H9 (cell line): Measurements from ENCODE around the gene CHST13. TPM values are rescaled to one million over a fixed set of nuclear protein-coding genes. Genes with fewer than 3 reads are reported as not detected.

Experiments
- DNase-seq: peaks from one replicate; pipeline ENCODE4 v3.0.0-alpha.2; 2017
- H2AFZ ChIP-seq: one replicate; pipeline ENCODE4 v1.6.1; 2013; ENCODE audit warnings: mild to moderate bottlenecking, low read length, control low read depth, moderate library complexity
- H2AK5ac ChIP-seq: 2 replicates; pipeline ENCODE4 v1.6.1; 2013; ENCODE audit warnings: low read length, control low read depth, mixed read lengths; ENCODE audit not compliant: insufficient read length
- H2BK120ac ChIP-seq: one replicate; pipeline ENCODE4 v1.6.1; 2013; ENCODE audit warnings: low read depth, mild to moderate bottlenecking, low read length, control low read depth, inconsistent platforms; ENCODE audit not compliant: poor library complexity, severe bottlenecking
- H2BK12ac ChIP-seq: 2 replicates; pipeline ENCODE4 v1.6.1; 2013; ENCODE audit warnings: low read length, control low read depth, mixed read lengths, low read depth; ENCODE audit not compliant: insufficient read length
- H2BK15ac ChIP-seq: 2 replicates; pipeline ENCODE4 v1.6.1; 2013; ENCODE audit warnings: low read depth, low read length, control low read depth
- H2BK20ac ChIP-seq: one replicate; pipeline ENCODE4 v1.6.1; 2013; ENCODE audit warnings: low read depth, mild to moderate bottlenecking, low read length, control low read depth, inconsistent platforms; ENCODE audit not compliant: poor library complexity, severe bottlenecking
- H2BK5ac ChIP-seq: 2 replicates; pipeline ENCODE4 v1.6.1; 2013; ENCODE audit warnings: low read length, control low read depth, mixed read lengths; ENCODE audit not compliant: insufficient read length
- H3K14ac ChIP-seq: 2 replicates; pipeline ENCODE4 v1.6.1; 2013; ENCODE audit warnings: low read length, control low read depth; ENCODE audit not compliant: insufficient read depth
- H3K18ac ChIP-seq: 2 replicates; pipeline ENCODE4 v1.6.1; 2013; ENCODE audit warnings: low read depth, mild to moderate bottlenecking, mixed read lengths, low read length, control low read depth; ENCODE audit not compliant: insufficient read length
- H3K23ac ChIP-seq: 2 replicates; pipeline ENCODE4 v1.6.1; 2013; ENCODE audit warnings: low read length, control low read depth, mixed read lengths, low read depth; ENCODE audit not compliant: insufficient read length
- H3K23me2 ChIP-seq: 2 replicates; pipeline ENCODE4 v1.6.1; 2013; ENCODE audit warnings: low read depth, mild to moderate bottlenecking, mixed read lengths, low read length, control low read depth; ENCODE audit not compliant: insufficient read length, poor library complexity, severe bottlenecking
- H3K27ac ChIP-seq: 2 replicates; pipeline ENCODE4 v1.5.1; 2013; ENCODE audit warnings: low read length, control low read depth, mixed read lengths, low read depth; ENCODE audit not compliant: insufficient read length
- H3K27me3 ChIP-seq: 2 replicates; pipeline ENCODE4 v1.6.1; 2013; ENCODE audit warnings: low read length, control low read depth, inconsistent platforms; ENCODE audit not compliant: insufficient read depth
- H3K4ac ChIP-seq: 2 replicates; pipeline ENCODE4 v1.6.1; 2013; ENCODE audit warnings: low read depth, mild to moderate bottlenecking, control low read depth, inconsistent platforms, low read length, moderate library complexity
- H3K4me1 ChIP-seq: 2 replicates; pipeline ENCODE4 v1.6.1; 2013; ENCODE audit warnings: low read length, control low read depth, inconsistent platforms; ENCODE audit not compliant: insufficient read depth
- H3K4me2 ChIP-seq: 2 replicates; pipeline ENCODE4 v1.6.1; 2013; ENCODE audit warnings: low read length, control low read depth, mixed read lengths; ENCODE audit not compliant: insufficient read length, insufficient read depth
- H3K56ac ChIP-seq: 2 replicates; pipeline ENCODE4 v1.6.1; 2013; ENCODE audit warnings: low read depth, mild to moderate bottlenecking, mixed read lengths, low read length, control low read depth; ENCODE audit not compliant: insufficient read length
- H3K79me1 ChIP-seq: 2 replicates; pipeline ENCODE4 v1.6.1; 2013; ENCODE audit warnings: low read depth, mild to moderate bottlenecking, moderate library complexity, low read length, control low read depth, inconsistent platforms; ENCODE audit not compliant: insufficient read depth, poor library complexity, severe bottlenecking
- H3K79me2 ChIP-seq: 2 replicates; pipeline ENCODE4 v1.6.1; 2013; ENCODE audit warnings: low read length, control low read depth, inconsistent platforms; ENCODE audit not compliant: insufficient read depth
- H3K9ac ChIP-seq: 2 replicates; pipeline ENCODE4 v1.6.1; 2013; ENCODE audit warnings: low read length, control low read depth, mixed read lengths; ENCODE audit not compliant: insufficient read length; ENCODE audit errors: extremely low read depth
- H3K9me3 ChIP-seq: one replicate; pipeline ENCODE4 v1.6.1; 2013; ENCODE audit warnings: low read depth, low read length, inconsistent platforms; ENCODE audit not compliant: control insufficient read depth
- H3T11ph ChIP-seq: one replicate; pipeline ENCODE4 v1.6.1; 2013; ENCODE audit warnings: mild to moderate bottlenecking, low read length, control low read depth, inconsistent platforms
- H4K20me1 ChIP-seq: one replicate; pipeline ENCODE4 v1.6.1; 2013; ENCODE audit not compliant: control insufficient read depth, insufficient read length, insufficient read depth
- H4K5ac ChIP-seq: 2 replicates; pipeline ENCODE4 v1.6.1; 2013; ENCODE audit warnings: low read depth, mild to moderate bottlenecking, mixed read lengths, low read length, control low read depth; ENCODE audit not compliant: insufficient read length
- H4K8ac ChIP-seq: replicated peaks from 2 replicates; pipeline ENCODE4 v1.6.1; 2013; ENCODE audit warnings: low read length, control low read depth, mixed read lengths, low read depth; ENCODE audit not compliant: insufficient read length
- H4K91ac ChIP-seq: 2 replicates; pipeline ENCODE4 v1.6.1; 2013; ENCODE audit warnings: low read depth, mild to moderate bottlenecking, moderate library complexity, mixed read lengths, low read length, control low read depth; ENCODE audit not compliant: insufficient read length
- H3K27ac Mint-ChIP-seq, 3 experiments: 2 replicates in 2 of 3; 3 replicates in 1 of 3; pipeline ENCODE4 v1.8.0; 2020 to 2021; ENCODE audit warnings: mixed read lengths in 3 of 3, mild to moderate bottlenecking in 1 of 3, moderate library complexity in 1 of 3
- H3K27me3 Mint-ChIP-seq: 2 replicates; pipeline ENCODE4 v1.8.0; 2021; ENCODE audit warnings: low read depth, mild to moderate bottlenecking, moderate library complexity, mixed read lengths
- H3K36me3 Mint-ChIP-seq, 3 experiments: 2 replicates in 2 of 3; 3 replicates in 1 of 3; pipeline ENCODE4 v1.8.0; 2020 to 2021; ENCODE audit warnings: low read depth in 3 of 3, mixed read lengths in 3 of 3; ENCODE audit not compliant: insufficient read depth in 1 of 3
- H3K4me1 Mint-ChIP-seq, 2 experiments: 2 replicates each; pipeline ENCODE4 v1.8.0; 2020; ENCODE audit warnings: mixed read lengths in 2 of 2
- H3K4me3 Mint-ChIP-seq, 2 experiments: 2 replicates in 1 of 2; 3 replicates in 1 of 2; pipeline ENCODE4 v1.8.0; 2020 to 2021; ENCODE audit warnings: mild to moderate bottlenecking in 2 of 2, mixed read lengths in 2 of 2, moderate library complexity in 1 of 2
- H3K9me3 Mint-ChIP-seq, 2 experiments: 2 replicates in 1 of 2; 3 replicates in 1 of 2; pipeline ENCODE4 v1.8.0; 2020; ENCODE audit warnings: mild to moderate bottlenecking in 2 of 2, mixed read lengths in 2 of 2, moderate library complexity in 1 of 2
- CTCF ChIP-seq: fragments of 200-600 bp; sonication (generic); conservative IDR thresholded peaks from 3 replicates; pipeline ENCODE4 v1.8.0; 2021; ENCODE audit warnings: antibody characterized with exemption, mild to moderate bottlenecking
- WGBS: extraction: QIAGEN DNeasy Blood & Tissue Kit; methylation state at CpG from one replicate; pipeline ENCODE4 v1.1.7; 2013; ENCODE audit warnings: missing lambda C conversion rate, low lambda C conversion rate, mixed read lengths; ENCODE audit not compliant: insufficient read length; ENCODE audit errors: extremely low coverage; 5-methylcytosine and 5-hydroxymethylcytosine counted together
- total RNA-seq: library from RNA; stranded (reverse); gene quantifications from 2 replicates; pipeline ENCODE4 v1.2.1, GENCODE V29; 2021

The CHST13 gene
- total RNA-seq, 1 experiment from 2014 or later, result 0.85 TPM

DNA sequence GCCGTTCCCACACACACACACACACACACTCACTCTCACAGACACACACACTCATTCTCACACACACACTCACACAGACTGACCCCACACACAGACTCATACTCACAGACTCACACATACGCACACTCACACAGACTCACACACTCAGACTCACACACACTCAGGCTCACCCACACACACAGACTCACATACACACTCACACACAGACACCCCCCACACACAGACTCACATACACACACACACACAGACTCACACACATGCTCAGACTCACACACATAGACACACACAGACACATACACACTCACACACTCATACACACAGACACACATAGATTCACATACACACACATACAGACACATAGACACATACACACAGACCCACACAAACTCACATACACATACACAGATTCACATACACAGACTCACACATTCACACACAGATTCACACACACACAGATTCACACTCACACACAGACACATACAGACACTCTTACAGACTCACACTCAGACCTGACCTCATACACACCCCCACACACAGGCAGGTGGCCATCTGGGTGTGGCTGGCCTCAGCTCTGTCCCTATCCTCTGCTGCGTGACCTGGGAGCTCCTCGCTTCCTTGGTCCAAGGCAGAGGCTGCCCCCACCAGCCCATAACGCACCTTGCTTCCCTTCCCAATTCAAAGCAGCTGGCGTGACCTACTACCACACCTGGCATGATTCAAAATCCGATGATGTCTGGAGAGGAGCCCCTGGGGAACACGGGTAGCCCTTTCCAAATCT, 32.9 kb downstream of the CHST13 start:
- TF ChIP-seq CTCF, result no peak
- H3K4me3 Mint-ChIP-seq, result no peak overlapping the region
- Histone ChIP-seq H3K23ac (peak overlapping the region; percentile 4), H3K9ac (no peak overlapping the region), H2BK12ac (no peak overlapping the region), H3K4ac (no peak overlapping the region), H2BK5ac (no peak overlapping the region), H3K14ac (no peak overlapping the region; the same call in 1 of the 2 replicates), H4K5ac (no peak overlapping the region), H2AFZ (no peak overlapping the region), H3T11ph (no peak overlapping the region), H2BK120ac (no peak overlapping the region), H3K9me3 (no peaks in the 10 kb centered on the region), H3K18ac (no peak overlapping the region), H3K4me1 (no peaks in the 10 kb centered on the region), H3K27me3 (no peaks in the 10 kb centered on the region), H3K56ac (no peak overlapping the region), H3K79me2 (no peaks in the 10 kb centered on the region), H2BK15ac (no peak overlapping the region), H3K27ac (no peak overlapping the region), H4K8ac (peak overlapping the region; percentile 8), H4K91ac (no peak overlapping the region), H3K4me2 (no peak overlapping the region), H3K79me1 (no peaks in the 10 kb centered on the region), H2AK5ac (no peak overlapping the region), H2BK20ac (no peak overlapping the region), H4K20me1 (no peaks in the 10 kb centered on the region), H3K23me2 (no peaks in the 10 kb centered on the region)
- no peaks in the 10 kb centered on the region for H3K36me3 Mint-ChIP-seq
- peak; percentile 24 for DNase-seq
- H3K4me1 Mint-ChIP-seq, result peaks cover 4 to 5% of the 10 kb centered on the region in 2 experiments; a peak in 2 of 4 replicates
- H3K27ac Mint-ChIP-seq, result no peak overlapping the region
- no peaks in the 10 kb centered on the region for H3K9me3 Mint-ChIP-seq
- H3K27me3 Mint-ChIP-seq, result no peaks in the 10 kb centered on the region; the same call in none of the 2 replicates
- WGBS, result no CpG with 5 or more reads among the region's 8 CpGs
